Activated CD4-positive, alpha-beta T cell treated with anti-CD3 and anti-CD28 coated beads for 48 hours (primary cell): ENCODE data around the gene ADD1.

ENCODE experiments used
- DNase-seq: peaks from one replicate; pipeline ENCODE4 v3.0.0-alpha.2; 2020

Gene ADD1

GRCh38 chr4:2805712-2806389 lies 37.8 kb upstream of the ADD1 start:
- no peak for DNase-seq

- DNase-seq, result no peak
These were observed 37.0 kb upstream of the ADD1 start for GRCh38 chr4:2806390-2807355.

GRCh38 chr4:2807571-2807970 lies 36.1 kb upstream of the ADD1 start:
- no peak for DNase-seq

GRCh38 chr4:2808001-2808400 lies 35.6 kb upstream of the ADD1 start:
- no peak for DNase-seq

GRCh38 chr4:2809610-2810180 lies 33.9 kb upstream of the ADD1 start:
- no peak for DNase-seq

GRCh38 chr4:2810388-2810787 lies 33.3 kb upstream of the ADD1 start:
- no peak for DNase-seq

- DNase-seq, result peak; percentile 75
These were observed 31.6 kb upstream of the ADD1 start for GRCh38 chr4:2811830-2812611.

GRCh38 chr4:2812612-2813354 lies 30.9 kb upstream of the ADD1 start:
- DNase-seq, result no peak

- DNase-seq, result no peak
These were observed 29.9 kb upstream of the ADD1 start for GRCh38 chr4:2813446-2814405.

- DNase-seq, result no peak
These were observed 28.9 kb upstream of the ADD1 start for GRCh38 chr4:2814627-2815270.

- DNase-seq, result no peak
These were observed 27.2 kb upstream of the ADD1 start for GRCh38 chr4:2816401-2816954.

GRCh38 chr4:2817137-2817536 lies 26.5 kb upstream of the ADD1 start:
- DNase-seq, result no peak

GRCh38 chr4:2817701-2818350 lies 25.8 kb upstream of the ADD1 start:
- peak; percentile 39 for DNase-seq

GRCh38 chr4:2818351-2818939 lies 25.2 kb upstream of the ADD1 start:
- no peak for DNase-seq

GRCh38 chr4:2819244-2820215 lies 24.1 kb upstream of the ADD1 start:
- DNase-seq, result no peak

GRCh38 chr4:2820216-2820982 lies 23.2 kb upstream of the ADD1 start:
- DNase-seq, result no peak
